ENCODE data around the gene PTPRN2.

Gene PTPRN2

DNA sequence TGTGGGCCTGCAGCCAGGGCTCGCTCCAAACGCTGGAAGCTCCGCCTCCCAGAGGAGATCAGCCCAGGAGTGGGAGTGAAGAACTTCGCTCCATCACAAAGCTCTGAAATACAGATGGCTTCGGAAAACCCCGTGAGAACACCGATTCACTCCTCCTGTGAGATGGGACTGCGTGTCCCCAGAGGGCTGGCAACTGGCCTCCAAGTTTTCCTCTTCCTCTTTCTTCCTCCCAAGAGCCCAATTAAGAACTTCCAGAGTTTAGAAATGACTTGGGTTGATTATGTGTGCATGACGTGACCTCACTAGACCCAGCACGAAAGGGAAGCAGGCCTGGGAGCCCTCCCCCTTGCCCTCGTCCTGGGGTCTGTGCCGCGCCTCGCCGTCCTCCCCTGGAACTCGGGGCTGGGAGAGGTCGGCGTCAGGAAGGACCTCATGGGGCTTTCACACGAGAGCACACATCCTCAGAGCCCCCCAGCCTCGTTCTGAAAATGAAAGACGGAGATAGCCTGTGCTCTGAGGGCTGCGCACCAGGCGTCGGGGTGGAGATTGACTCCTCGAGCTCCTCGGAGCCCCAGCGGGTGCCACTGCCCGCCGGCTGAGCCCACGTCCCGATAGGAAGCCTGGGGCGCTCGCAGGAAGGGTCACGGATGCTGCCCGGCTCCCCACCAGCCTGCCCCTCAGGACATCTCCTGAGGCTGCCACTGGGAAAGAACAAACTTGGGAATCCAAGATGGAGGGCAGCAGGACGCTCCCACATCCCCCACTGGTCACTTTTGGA is 37.8 kb downstream of the PTPRN2 start:
- in situ Hi-C loops (cut with HindIII; ENCODE audit: low pct_unique_long_range_greater_than_20kb, low sequenced_read_pairs), result no loop called here
- DNase-seq (ENCODE audit: low read depth in 1 of 2, low spot score in 1 of 2), result no peak
- no peak for TF ChIP-seq JUND (IDR thresholded peaks at IDR 0.05; ENCODE audit: low read depth)

DNA sequence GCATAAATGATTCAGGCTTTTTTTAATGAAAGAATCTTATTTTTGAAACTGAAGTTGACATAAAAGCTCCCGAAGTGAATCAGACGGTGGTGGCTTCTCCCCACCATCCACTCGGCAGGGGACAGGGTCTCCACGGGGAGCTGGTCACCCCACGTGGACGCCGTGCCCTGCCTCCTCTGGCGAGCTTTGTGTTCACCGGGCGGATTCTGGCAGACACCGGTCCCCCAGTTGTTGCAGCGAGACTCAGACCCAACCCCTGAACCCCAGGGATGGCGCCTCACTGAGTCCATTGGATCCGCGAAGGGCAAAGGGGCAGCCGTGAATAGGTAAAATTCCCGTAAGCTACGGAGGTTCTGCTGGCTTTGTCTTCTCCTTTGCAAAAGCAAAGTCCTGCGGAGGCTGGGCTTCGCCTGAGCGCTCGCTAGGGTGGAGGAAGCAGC is 38.4 kb downstream of the PTPRN2 start:
- no peak for DNase-seq (ENCODE audit: low read depth in 1 of 2, low spot score in 1 of 2)
- in situ Hi-C loops (cut with HindIII; ENCODE audit: low pct_unique_long_range_greater_than_20kb, low sequenced_read_pairs), result no loop called here
- no peak for TF ChIP-seq JUND (IDR thresholded peaks at IDR 0.05; ENCODE audit: low read depth)

DNA sequence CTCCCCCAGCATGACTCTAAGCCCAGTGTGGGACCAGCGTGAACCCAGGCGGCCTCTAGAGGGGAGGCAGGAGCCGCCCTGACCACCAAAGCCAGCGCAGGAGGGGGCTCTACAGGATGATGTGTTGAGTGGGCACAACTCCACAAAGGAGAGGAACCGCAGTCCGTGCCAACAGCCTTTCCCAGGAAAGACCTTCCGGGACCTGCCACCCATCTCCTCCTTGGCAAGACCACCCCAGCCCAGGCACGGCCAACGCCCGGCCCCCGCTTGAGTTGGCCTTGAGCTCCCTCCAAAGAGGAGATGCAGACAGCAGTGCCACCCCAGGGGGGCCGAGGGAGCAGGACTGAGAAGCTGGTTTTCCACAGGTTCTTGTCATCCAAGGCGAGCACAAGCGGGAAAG is 38.9 kb downstream of the PTPRN2 start:
- in situ Hi-C loops (cut with HindIII; ENCODE audit: low pct_unique_long_range_greater_than_20kb, low sequenced_read_pairs), result no loop called here
- no peak for TF ChIP-seq JUND (IDR thresholded peaks at IDR 0.05; ENCODE audit: low read depth)
- DNase-seq (ENCODE audit: low read depth in 1 of 2, low spot score in 1 of 2), result no peak

DNA sequence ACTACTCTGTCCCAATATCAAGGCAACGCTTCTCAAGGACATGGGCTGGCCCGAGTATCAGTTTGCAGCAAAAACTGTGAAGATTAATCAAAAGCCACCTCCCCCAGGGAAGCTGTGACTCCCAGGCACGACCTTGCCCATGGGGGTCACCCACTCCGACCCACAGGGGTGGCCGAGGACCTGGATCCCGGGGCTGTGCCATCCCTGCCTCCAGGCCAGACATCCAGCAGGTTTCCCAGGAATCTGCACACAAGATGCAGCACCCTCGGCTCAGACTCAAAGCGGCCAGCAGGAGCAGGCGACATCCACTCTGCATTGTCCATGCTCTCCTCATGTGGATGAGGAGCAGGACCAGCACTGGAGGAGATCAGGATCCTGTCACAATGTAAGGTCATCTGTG is 39.8 kb downstream of the PTPRN2 start:
- DNase-seq (ENCODE audit: low read depth in 1 of 2, low spot score in 1 of 2), result no peak
- TF ChIP-seq JUND (IDR thresholded peaks at IDR 0.05; ENCODE audit: low read depth), result no peak
- in situ Hi-C loops (cut with HindIII; ENCODE audit: low pct_unique_long_range_greater_than_20kb, low sequenced_read_pairs), result no loop called here

DNA sequence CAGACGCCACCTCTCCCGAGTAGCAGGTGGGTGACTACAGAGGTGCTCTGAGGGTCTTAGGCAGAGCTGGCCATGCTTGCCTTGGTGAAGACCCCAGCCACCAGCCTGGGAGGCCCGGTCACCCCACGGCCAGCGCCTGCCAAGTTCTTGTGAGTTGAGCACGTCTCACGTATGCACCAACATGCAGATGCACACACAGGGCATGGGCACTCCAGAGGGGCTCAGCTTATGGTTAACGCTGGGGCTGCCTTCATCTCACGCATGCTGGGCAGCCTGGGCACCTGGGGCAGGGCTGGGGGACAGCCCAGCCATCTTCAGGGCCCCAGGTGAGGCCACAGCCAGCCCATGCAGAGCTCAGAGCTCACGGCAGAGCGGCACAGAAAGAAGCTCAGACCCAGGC is 41.0 kb downstream of the PTPRN2 start:
- DNase-seq (ENCODE audit: low read depth in 1 of 2, low spot score in 1 of 2), result no peak
- TF ChIP-seq JUND (IDR thresholded peaks at IDR 0.05; ENCODE audit: low read depth), result no peak
- in situ Hi-C loops (cut with HindIII; ENCODE audit: low pct_unique_long_range_greater_than_20kb, low sequenced_read_pairs), result no loop called here

DNA sequence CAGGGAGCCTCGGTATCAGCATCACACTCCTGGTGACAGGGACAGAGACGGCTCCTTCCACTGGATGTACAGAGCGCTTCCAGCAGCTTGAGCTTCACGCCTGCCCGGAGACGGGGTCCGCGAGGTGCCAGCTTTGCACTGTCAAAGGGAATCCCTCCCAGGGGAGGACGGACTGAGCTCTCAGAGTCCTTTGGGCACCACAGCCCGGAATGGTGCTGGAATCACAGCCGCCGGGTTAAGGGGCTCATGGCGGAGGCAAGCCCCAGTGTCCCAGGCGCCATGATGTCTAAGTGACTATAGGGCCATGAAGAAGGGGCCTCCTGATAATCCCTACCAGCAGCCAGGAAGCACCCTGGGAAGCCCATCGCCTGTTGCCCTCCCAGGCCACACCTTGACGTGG is 41.4 kb downstream of the PTPRN2 start:
- no peak for TF ChIP-seq JUND (IDR thresholded peaks at IDR 0.05; ENCODE audit: low read depth)
- no peak for DNase-seq (ENCODE audit: low read depth in 1 of 2, low spot score in 1 of 2)
- in situ Hi-C loops (cut with HindIII; ENCODE audit: low pct_unique_long_range_greater_than_20kb, low sequenced_read_pairs), result no loop called here

DNA sequence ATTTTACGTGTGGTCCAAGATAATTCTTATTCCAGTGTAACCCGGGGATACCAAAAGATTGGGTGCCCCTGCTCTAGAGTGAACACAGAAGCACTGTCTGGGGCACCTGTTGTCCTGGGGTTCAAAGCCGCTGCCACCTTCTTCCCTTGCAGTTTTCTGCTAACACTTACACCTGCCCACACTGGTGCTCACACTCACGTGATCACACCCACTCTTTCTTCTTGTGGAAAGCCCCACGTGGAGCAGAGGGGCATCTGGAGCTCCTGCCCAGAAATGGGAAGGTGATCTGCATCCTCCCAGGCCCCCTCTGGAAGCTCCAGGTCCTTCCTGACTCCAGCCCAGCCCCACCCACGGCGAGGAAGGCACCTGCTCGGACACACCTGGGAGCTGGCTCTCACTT is 42.9 kb downstream of the PTPRN2 start:
- in situ Hi-C loops (cut with HindIII; ENCODE audit: low pct_unique_long_range_greater_than_20kb, low sequenced_read_pairs), result no loop called here
- no peak for DNase-seq (ENCODE audit: low read depth in 1 of 2, low spot score in 1 of 2)

DNA sequence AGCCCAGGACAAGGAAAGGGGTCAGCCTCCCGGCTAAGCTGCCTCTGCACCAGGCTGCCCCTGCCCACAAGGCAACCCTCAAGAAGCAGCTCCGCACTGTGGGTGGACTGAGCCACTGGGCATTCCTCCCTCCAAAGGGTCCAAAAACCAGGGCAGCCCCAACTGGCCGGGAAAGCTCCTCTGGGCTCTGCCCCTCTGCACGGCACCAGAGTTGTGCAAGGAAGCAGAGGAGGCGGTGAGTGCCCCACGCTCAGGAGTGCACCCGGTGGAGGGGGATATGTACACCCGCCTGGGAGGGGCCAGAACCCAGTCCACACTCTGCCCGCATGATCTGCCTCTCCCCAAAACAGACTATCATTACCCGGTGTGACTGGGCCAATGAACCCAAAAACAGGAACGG is 43.8 kb downstream of the PTPRN2 start:
- TF ChIP-seq JUND (IDR thresholded peaks at IDR 0.05; ENCODE audit: low read depth), result no peak
- no peak for DNase-seq (ENCODE audit: low read depth in 1 of 2, low spot score in 1 of 2)
- in situ Hi-C loops (cut with HindIII; ENCODE audit: low pct_unique_long_range_greater_than_20kb, low sequenced_read_pairs), result no loop called here

More for the DNA sequence above, 42.9 kb downstream of the PTPRN2 start:
- TF ChIP-seq JUND (IDR thresholded peaks at IDR 0.05; ENCODE audit: low read depth), result no peak

DNA sequence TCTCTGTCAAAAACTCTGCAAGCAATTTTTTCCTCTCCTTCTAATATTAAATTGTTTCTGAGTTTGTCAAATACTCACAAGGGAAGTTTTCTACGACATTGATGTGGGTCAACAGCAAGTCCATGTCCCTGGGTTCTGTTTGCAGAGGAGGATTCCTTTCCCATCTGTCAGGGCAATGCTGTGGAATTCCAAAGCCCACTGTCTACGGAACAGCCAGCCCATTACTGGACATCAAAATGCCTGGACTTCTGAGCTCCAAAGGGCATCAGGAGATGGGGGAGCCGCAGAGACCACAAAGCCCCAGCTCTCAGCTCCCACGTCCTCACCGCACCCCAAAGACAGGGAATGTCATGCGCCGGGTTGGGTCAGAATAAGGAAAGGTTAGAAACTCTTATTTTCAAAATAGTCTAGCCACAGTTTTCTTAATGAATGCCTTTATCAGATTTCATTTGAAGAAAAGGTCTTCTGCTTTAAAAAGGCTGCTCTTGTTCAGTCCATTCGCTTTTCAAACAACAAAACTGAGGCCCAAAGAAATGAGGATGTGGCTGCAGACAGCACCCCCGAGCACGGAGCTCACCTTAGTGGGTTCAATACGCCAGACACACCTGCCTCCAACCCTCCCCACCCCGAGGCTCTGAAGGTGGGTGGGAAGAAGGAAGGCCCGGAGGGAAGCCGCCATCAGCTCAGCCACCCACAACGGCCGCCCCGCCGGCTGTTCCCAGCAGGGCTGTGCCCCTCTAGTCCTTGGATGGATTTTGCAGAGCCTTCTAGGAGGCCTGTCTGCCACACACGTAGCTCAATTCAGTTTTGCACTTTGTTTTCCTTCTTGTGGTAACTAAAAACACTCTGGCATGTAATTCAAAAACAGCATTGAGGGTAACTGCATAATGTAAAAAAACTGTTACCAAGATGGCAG is 44.7 kb downstream of the PTPRN2 start:
- TF ChIP-seq JUND (IDR thresholded peaks at IDR 0.05; ENCODE audit: low read depth), result no peak
- in situ Hi-C loops (cut with HindIII; ENCODE audit: low pct_unique_long_range_greater_than_20kb, low sequenced_read_pairs), result no loop called here
- DNase-seq (ENCODE audit: low read depth in 1 of 2, low spot score in 1 of 2), result no peak

DNA sequence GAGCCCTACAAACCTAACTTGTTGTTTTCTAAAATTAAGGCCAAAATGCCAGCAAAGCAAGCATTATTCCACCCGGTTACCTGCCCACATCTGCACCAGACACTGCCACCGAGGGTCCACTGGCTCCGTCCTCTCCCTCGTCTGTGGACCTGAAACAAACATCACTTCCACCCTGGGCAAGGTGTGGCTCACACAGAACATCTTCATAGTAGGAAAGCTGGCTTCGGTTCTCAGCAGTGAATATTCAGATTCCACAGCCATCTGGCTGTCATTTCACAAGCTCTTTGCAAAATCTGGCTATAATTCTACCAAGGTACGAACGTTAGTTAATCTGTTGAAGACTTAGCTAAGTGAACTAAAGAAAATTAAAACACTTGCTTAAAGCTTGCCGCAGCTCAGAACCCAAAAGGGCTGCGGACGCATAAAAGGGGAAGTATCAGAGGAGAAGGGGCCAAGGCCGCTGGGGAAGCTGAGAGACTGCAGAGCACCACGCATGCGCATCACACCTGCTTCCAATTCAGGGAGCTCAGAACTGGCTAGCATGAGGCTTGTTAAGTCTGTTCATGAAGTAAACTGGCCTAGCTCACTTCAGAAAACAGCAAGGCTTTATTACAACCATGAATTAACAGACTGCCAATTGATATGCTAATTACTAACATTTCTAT is 46.1 kb downstream of the PTPRN2 start:
- no peak for DNase-seq (ENCODE audit: low read depth in 1 of 2, low spot score in 1 of 2)
- no peak for TF ChIP-seq JUND (IDR thresholded peaks at IDR 0.05; ENCODE audit: low read depth)
- in situ Hi-C loops (cut with HindIII; ENCODE audit: low pct_unique_long_range_greater_than_20kb, low sequenced_read_pairs), result no loop called here

DNA sequence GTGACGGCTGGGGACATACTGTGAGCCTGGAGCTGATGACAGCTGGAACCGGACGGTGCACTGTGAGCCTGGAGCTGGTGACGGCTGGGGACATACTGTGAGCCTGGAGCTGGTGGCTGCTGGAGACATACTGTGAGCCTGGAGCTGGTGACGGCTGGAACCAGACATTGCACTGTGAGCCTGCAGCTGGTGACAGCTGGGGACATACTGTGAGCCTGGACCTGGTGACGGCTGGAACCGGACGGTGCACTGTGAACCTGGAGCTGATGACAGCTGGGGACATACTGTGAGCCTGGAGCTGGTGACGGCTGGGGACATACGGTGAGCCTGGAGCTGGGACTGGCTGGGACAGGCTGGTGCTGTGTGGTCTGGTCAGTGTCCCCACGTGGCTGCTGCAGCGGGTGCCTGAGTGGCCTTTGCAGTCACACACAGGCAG is 47.9 kb downstream of the PTPRN2 start:
- no peak for TF ChIP-seq JUND (IDR thresholded peaks at IDR 0.05; ENCODE audit: low read depth)
- no peak for DNase-seq (ENCODE audit: low read depth in 1 of 2, low spot score in 1 of 2)
- in situ Hi-C loops (cut with HindIII; ENCODE audit: low pct_unique_long_range_greater_than_20kb, low sequenced_read_pairs), result no loop called here

DNA sequence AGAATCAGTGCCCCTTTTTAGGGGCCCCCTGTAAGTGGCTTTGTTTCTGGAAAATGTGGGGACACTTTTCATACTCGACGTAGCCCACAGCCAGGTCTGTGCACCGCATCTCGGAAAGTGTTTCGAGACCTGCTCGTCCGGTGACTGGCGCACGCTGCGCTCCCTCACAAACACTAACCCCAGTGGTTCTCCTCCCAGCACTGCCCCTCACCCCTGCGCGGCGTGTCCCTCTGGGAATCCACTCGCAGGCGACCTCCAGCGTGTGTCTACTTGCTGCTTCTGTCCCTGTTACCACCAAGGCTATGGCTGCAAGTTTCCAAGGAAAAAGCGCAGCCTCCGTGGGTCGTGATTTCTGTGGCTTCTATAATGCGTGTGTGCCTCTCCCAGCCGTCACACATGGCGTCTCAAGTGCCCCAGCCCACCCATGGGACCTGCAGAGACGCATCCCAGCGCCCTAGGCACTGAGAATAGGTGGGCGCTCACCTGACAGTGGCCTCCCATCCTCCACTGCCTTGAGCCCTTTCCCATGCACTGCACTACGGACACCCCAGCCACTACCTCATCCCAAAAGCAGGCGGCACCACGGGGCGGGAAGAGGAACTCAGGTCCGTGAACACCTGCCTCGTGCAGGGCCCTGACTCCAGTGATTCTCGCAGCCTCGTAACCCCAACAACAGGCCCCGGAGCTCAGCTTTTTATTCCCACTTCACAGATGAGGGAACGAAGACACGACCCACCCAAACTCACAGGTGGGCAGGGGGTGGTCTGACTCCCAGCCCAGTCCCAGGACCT is 49.3 kb downstream of the PTPRN2 start:
- in situ Hi-C loops (cut with HindIII; ENCODE audit: low pct_unique_long_range_greater_than_20kb, low sequenced_read_pairs), result no loop called here
- TF ChIP-seq JUND (IDR thresholded peaks at IDR 0.05; ENCODE audit: low read depth), result no peak
- DNase-seq (ENCODE audit: low read depth in 1 of 2, low spot score in 1 of 2), result no peak

Measured in T47D (cell line).